GM23248 (cell line): ENCODE data around the gene ATG13.

Source experiments
- EZH2 ChIP-seq: fragments of 200-600 bp; sonication (generic); IDR thresholded peaks from 2 replicates; pipeline ENCODE4 v1.6.1; 2018; ENCODE audit warnings: antibody characterized with exemption, mild to moderate bottlenecking; ENCODE audit not compliant: insufficient read depth, poor library complexity, severe bottlenecking
- EZH2phosphoT487 ChIP-seq: fragments of 200-600 bp; sonication (generic); IDR thresholded peaks from 2 replicates; pipeline ENCODE4 v1.6.1; 2018; ENCODE audit warnings: antibody characterized with exemption, moderate library complexity, mild to moderate bottlenecking, low read depth; ENCODE audit not compliant: insufficient read depth

- TF ChIP-seq EZH2phosphoT487: no peak
- no peak for TF ChIP-seq EZH2
These were observed 45.0 kb downstream of the ATG13 start for GRCh38 chr11:46662366-46662765.
